ENCODE data around the gene HSPG2.
"Not testable (repeated sequence)": the region's sequence is repeated elsewhere in the genome, so short reads cannot be mapped to it uniquely, and the experiment has no call there.

HSPG2 gene

GRCh38 chr1:21843208-21843607, 93.9 kb downstream of the HSPG2 start:
- DNase-seq (ENCODE audit: low read depth), result no peak

GRCh38 chr1:21842606-21843162, 94.4 kb downstream of the HSPG2 start:
- DNase-seq (ENCODE audit: low read depth), result no peak

DNA sequence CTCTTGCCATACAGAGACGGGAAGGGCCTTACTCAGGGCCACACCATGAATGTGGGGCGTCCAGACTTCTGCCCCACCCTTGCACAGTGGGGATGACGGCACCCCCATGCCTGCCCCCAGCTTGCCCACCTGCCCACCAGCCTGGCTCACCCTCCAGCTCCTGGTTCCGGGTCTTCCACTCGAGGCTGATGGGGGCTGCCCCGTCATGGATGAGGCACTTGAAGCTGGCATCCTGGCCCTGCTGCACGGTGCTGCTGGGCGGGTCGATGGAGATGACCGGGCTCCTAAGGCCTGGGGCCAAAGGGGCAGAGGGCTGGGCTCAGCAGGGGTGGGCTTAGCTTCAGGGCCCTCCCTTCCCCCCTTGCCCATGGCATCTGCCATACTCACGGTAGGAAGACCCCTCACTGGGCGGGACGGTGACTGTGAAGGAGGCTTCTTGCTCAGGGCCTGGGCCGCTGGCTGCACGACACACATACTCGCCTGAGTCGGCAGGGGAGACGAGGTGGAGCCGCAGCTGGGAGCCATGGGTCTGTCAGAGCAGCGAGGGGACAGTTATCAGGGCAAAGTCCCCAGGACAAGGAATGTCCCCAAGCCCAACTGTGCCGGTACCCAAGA, 95.2 kb downstream of the HSPG2 start:
- DNase-seq (ENCODE audit: low read depth), result no peak

DNA sequence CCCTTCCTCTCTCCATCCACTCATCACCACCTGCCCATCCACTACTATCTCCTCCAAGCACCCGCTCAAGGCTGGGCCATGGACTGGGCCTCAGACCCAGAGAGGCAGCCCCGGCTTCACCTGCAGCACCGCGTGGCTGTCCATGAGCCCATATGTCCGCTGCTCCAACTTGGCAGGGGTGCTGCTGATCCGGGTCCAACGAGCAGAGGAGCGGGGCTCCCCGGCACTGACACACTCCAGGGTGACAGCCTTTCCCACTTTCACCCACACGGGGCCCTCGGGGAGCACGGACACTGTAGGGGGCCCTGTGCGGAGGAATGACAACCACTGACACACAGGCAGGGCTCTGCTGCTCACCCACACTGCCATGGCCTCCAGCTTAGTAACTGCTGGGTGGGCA, 96.1 kb downstream of the HSPG2 start:
- no peak for DNase-seq (ENCODE audit: low read depth)

GRCh38 chr1:21839337-21840037, 97.6 kb downstream of the HSPG2 start:
- no peak for DNase-seq (ENCODE audit: low read depth)

- DNase-seq (ENCODE audit: low read depth), result no peak
These were observed 98.6 kb downstream of the HSPG2 start for GRCh38 chr1:21838359-21839157.

DNA sequence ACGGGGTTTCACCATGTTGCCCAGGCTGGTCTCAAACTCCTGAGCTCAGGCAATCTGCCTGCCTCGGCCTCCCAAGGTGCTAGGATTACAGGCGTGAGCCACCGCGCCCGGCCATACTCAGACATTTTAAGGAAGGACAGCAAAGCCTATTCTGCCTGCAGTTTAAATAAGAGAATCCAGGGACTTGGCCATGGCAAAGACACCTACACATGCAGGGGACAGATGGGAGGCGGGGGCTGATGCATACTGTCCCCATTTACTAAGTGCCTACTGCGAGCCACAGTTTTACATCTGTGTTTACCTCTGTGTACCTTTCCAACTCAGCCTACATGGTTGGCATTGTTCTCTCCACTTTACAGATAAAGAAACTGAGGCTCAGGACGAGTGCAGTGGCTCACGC, 99.6 kb downstream of the HSPG2 start:
- no peak for DNase-seq (ENCODE audit: low read depth)

- no peak for DNase-seq (ENCODE audit: low read depth)
These were observed 100.4 kb downstream of the HSPG2 start for GRCh38 chr1:21836729-21837128.

DNA sequence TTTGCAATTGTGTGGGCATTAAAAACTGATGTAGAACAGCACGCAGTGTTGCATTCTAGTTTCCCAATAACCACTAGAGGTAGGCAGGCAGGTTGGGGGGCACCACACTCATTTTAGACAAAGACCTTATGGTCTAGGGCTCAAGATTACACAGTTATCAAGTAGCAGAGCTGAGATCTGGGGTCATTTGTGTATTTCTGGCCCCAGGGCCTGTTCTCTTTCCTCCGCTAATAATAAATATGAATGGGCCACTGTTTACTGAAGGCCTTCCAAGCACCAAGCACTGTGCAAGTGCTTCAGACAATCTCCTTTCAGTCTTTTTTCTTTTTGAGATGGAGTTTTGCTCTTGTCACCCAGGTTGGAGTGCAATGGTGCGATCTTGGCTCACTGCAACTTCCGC, 101.1 kb downstream of the HSPG2 start:
- DNase-seq (ENCODE audit: low read depth), result no peak

- DNase-seq (ENCODE audit: low read depth), result no peak
These were observed 102.4 kb downstream of the HSPG2 start for GRCh38 chr1:21834666-21835065.

DNA sequence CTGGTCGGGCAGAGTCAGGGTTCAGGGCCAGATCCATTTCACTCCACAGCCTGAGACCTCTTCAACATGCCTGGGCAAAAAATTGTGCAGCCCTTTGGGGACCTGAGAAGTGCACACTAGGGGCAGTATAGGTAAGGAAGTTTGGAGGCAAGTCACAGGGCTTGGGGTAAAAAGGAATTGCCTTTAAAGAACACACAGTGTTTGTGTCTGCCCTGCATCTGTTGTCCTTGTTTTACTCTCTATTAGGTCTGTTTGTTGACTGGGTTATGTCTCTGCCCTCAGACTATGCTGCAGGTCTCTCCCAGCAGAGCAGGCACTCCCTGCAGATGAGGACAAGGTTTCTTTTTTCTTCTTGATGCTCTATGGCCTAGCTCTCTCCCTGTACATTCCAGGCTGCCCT, 103.0 kb downstream of the HSPG2 start:
- DNase-seq (ENCODE audit: low read depth), result no peak

DNA sequence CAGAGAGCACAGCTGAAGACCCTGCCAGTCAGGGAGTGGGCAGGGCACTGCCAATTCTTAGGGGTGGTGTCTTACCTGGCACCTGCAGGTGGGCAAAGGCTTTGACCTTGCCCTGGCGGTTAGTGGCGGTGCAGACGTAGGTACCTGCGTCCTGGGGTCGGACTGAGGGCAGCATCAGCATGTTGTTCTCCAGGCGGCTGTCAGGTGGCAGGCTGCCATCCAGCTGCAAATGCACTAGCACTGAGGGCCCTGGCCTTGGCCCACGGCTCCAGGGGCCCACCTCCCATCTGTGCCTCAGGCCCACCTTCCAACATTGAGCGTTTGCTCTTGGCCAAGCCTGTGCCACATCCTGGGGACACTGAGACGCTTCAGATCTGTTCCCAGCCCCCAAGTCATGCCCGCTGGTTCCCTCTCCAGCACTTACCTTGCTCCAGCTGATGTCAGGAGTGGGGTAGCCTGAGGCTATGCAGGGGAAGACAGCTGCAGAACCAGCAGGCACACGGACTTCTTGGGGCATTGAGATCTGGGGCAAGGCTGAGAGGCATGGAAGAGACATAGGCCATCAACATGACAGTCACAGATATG, 103.6 kb downstream of the HSPG2 start:
- DNase-seq (ENCODE audit: low read depth), result no peak

- DNase-seq (ENCODE audit: low read depth), result no peak
These were observed 105.6 kb downstream of the HSPG2 start for GRCh38 chr1:21831454-21831970.

GRCh38 chr1:21830792-21831453, 106.2 kb downstream of the HSPG2 start:
- DNase-seq (ENCODE audit: low read depth), result no peak

DNA sequence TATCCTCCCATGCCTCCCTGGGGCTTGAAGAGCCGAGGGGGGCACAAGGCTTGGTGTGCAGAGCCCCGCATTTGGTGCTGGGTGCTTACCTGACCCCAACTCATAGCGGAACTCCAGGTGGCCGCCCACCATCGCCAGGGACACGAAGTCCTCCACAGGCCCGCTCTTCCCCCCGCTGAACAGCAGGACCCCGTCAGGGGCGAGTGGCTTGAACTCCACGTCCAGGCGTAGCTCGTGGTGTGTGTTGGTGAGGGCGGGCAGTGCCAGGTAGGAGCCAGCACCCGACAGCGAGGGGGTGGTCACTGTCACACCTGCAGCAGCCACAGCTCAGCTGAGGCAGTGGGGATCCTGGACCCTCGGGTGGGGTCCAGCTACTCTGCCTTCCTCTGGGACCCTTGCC, 107.8 kb downstream of the HSPG2 start:
- DNase-seq (ENCODE audit: low read depth), result no peak

GRCh38 chr1:21828506-21829210, 108.5 kb downstream of the HSPG2 start:
- DNase-seq (ENCODE audit: low read depth), result no peak

DNA sequence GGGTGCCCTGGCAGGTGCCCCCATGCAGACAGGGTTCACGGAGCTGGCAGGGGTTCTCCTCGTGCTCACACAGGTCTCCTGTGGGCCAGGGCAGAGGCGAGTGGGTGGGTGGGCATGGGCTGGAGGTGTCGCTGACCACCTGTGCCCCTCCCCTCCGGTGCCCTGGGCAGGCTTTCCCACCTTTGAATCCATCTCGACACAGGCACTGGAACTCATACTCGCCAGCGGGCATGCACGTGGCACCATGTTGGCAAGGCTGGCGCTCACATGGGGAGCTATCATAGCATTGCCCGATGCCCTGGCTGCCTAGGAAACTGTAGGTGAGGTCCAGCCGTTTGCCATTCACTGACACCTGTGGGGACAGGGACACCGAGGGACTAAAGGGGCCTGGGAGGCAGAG, 109.0 kb downstream of the HSPG2 start:
- no peak for DNase-seq (ENCODE audit: low read depth)

DNA sequence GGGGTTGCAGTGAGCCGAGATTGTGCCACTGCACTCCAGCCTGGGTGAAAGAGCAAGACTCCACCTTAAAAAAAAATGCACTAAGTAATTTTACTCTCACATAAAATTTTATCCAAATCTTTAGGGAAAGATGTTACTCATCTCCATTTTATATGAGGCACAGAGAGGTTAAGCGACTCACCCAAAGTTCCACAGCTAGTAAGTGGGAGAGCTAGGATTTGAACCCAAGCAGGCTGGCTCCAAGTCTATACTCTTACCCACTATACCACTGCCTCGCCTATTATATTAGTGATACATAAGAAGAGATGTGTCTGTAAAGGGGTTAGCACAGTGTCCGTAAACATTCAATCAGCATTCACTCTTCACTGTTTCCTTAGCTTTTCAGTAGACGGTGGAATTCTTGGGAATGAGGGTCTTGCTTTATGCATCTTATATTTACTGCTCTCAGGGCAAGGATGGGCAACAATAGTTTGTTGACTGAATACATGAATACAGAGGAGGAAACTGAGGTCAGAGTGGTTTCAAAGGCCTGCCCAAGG, 109.9 kb downstream of the HSPG2 start:
- DNase-seq (ENCODE audit: low read depth), result no peak

DNA sequence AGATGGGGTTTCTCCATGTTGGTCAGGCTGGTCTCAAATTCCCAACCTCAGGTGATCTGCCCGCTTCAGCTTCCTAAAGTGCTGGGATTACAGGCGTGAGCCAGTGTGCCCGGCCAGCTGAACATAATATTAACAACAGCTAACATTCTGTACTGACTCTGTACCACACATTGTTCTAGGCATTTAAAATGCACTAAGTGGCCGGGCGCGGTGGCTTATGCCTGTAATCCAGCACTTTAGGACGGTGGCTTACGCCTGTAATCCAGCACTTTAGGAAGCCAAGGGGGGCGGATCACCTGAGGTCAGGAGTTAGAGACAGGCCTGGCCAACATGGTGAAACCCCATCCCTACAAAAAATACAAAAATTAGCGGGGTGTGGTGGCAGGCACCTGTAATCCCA, 110.4 kb downstream of the HSPG2 start:
- DNase-seq (ENCODE audit: low read depth), result not testable (repeated sequence)

DNA sequence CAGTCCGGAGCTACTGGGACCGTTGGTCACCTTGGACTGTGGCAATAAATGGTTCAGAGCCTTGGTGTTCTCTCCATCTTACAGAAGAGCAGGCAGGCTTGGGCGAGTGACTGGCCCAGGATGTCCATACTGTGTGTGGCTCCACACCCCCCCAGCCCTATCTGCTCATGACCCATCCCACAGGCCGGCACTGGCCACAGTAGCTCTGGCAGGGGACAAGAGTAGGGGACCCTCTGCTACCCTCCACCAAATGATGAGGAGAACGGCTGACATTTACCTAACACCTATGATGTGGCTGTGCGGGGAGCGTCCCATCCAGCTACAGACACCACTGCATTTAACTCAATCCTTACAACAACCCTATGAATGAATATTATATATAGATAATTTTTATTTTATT, 111.7 kb downstream of the HSPG2 start:
- DNase-seq (ENCODE audit: low read depth), result no peak

DNA sequence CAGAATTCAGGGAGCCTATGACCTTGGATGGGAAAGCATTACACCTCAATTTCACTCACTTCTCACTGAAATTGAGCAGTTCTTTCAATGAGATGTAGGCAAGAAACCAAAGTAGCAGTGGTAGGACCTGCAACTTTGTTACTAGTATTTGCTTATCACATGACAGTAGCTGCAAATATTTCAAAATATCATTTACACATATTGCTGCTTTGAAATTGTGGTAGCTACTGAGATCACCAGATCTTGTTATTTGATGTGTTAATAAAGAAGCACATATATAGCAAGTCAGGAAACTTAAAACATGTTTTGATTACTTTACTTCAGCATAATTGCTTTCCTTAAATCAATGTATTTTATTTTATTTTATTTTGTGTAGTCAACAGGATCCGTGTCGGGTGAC, 112.2 kb downstream of the HSPG2 start:
- no peak for DNase-seq (ENCODE audit: low read depth)

Measured in stimulated activated CD8-positive, alpha-beta memory T cell treated with anti-CD3 and anti-CD28 coated beads, Interleukin-15, amount 100 ng/mL, for 1 hour (primary cell).